Measurements from ENCODE around the gene SDR42E1. TPM values are rescaled to one million over a fixed set of nuclear protein-coding genes. Genes with fewer than 3 reads are reported as not detected.
A peak's percentile ranks its signal among the peaks of the same experiment; 100 is the strongest.

SDR42E1 gene
- total RNA-seq, 1 donor from 2014 or later, result not detected

GRCh38 chr16:82055117-82055516, 43.8 kb upstream of the SDR42E1 start:
- TF ChIP-seq, protein P1, sequence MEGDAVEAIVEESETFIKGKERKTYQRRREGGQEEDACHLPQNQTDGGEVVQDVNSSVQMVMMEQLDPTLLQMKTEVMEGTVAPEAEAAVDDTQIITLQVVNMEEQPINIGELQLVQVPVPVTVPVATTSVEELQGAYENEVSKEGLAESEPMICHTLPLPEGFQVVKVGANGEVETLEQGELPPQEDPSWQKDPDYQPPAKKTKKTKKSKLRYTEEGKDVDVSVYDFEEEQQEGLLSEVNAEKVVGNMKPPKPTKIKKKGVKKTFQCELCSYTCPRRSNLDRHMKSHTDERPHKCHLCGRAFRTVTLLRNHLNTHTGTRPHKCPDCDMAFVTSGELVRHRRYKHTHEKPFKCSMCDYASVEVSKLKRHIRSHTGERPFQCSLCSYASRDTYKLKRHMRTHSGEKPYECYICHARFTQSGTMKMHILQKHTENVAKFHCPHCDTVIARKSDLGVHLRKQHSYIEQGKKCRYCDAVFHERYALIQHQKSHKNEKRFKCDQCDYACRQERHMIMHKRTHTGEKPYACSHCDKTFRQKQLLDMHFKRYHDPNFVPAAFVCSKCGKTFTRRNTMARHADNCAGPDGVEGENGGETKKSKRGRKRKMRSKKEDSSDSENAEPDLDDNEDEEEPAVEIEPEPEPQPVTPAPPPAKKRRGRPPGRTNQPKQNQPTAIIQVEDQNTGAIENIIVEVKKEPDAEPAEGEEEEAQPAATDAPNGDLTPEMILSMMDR (conservative IDR thresholded peaks at IDR 0.05), result no peak
- DNase-seq (ENCODE audit: low read depth, low spot score), result no peak
- Mint-ChIP-seq H3K27me3 (ENCODE audit: low read depth) (no peaks in the 10 kb centered on the region), H3K36me3 (ENCODE audit: low read depth) (no peaks in the 10 kb centered on the region), H3K4me3 (no peak overlapping the region), H3K4me1 (peaks cover 5% of the 10 kb centered on the region), H3K9me3 (peaks cover 4% of the 10 kb centered on the region), H3K27ac (ENCODE audit: unreplicated experiment) (peak overlapping the region; percentile 57)

- Mint-ChIP-seq H3K4me1 (no peaks in the 10 kb centered on the region), H3K27me3 (ENCODE audit: low read depth) (no peaks in the 10 kb centered on the region), H3K9me3 (peaks cover 4% of the 10 kb centered on the region), H3K4me3 (no peak overlapping the region), H3K36me3 (ENCODE audit: low read depth) (no peaks in the 10 kb centered on the region), H3K27ac (ENCODE audit: unreplicated experiment) (no peak overlapping the region)
- DNase-seq (ENCODE audit: low read depth, low spot score), result no peak
- TF ChIP-seq, protein P1 (conservative IDR thresholded peaks at IDR 0.05), result no peak
These were observed 40.4 kb upstream of the SDR42E1 start for GRCh38 chr16:82051656-82052055.

DNA sequence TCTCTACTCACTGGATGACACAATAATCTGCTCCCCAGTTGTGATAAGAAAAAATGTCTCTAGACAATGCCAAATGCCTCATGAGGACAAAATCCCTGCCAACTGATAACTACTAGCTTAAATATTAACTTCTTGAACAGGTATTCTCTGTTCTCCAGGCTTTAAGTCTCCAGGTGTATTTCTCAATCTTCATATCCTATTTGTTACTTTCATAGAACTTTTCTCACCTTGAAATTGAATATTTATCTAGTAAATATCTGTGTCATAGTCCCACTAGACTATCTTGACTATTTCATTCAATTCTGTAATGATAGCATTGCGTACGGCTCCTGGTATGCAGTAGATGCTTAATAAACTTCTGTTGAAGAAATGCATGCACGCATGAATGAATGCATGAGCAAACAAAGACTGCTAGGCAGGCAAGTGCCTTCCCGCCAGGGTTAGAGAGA, 39.7 kb upstream of the SDR42E1 start:
- Mint-ChIP-seq H3K4me3 (no peak overlapping the region), H3K27me3 (ENCODE audit: low read depth) (no peaks in the 10 kb centered on the region)
- TF ChIP-seq, protein P1 (conservative IDR thresholded peaks at IDR 0.05), result no peak

DNA sequence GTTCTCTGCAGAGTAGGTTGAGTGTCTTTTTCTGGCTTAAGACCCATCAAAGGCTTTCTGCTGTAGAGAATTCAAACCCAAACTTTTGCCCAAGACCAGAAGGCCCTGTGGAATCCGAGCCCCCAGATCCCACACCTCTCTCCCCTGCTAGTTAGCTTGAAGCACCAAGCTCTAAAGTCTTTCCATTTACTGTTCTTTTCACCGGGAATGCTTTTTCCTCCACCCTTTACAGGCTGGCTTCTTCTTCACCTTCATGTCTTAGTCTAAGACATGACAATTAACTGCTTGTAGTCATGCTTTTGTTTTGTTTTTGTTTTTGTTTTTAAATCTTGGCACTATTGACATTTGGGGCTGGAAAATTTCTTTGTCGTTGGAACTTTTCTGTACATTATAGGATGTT, 39.2 kb upstream of the SDR42E1 start:
- H3K27ac Mint-ChIP-seq (ENCODE audit: unreplicated experiment), result no peak overlapping the region
- H3K9me3 Mint-ChIP-seq, result peaks cover 1% of the 10 kb centered on the region
- peaks cover 6% of the 10 kb centered on the region for H3K4me1 Mint-ChIP-seq
- H3K4me3 Mint-ChIP-seq, result no peak overlapping the region
- H3K27me3 Mint-ChIP-seq (ENCODE audit: low read depth), result no peaks in the 10 kb centered on the region
- no peak for DNase-seq (ENCODE audit: low read depth, low spot score)
- no peaks in the 10 kb centered on the region for H3K36me3 Mint-ChIP-seq (ENCODE audit: low read depth)
- TF ChIP-seq, protein P1 (conservative IDR thresholded peaks at IDR 0.05), result no peak

More for the DNA sequence above, 39.7 kb upstream of the SDR42E1 start:
- Mint-ChIP-seq H3K27ac (ENCODE audit: unreplicated experiment) (no peak overlapping the region), H3K36me3 (ENCODE audit: low read depth) (no peaks in the 10 kb centered on the region), H3K9me3 (peaks cover 4% of the 10 kb centered on the region), H3K4me1 (peaks cover 2% of the 10 kb centered on the region)
- DNase-seq (ENCODE audit: low read depth, low spot score), result no peak

DNA sequence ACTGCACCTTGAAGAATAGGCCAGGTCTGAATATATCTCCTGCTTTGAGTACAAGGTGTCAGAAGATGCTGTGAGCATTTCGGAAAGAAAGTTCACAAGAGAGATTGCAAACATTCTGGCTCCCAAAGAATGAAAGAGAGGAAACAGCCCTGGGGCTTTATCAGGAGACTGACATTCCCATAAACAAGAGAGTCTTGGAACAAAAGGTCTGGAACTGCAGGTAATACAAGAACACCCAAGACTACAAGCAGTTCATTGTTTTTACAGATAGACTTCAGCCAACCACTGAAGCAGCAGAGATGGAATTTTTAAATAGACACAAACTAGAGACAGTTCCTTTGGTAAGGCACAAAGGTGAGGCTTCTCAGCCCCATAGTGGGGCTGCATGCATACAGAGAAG, 38.2 kb upstream of the SDR42E1 start:
- H3K27ac Mint-ChIP-seq (ENCODE audit: unreplicated experiment), result no peak overlapping the region
- H3K27me3 Mint-ChIP-seq (ENCODE audit: low read depth), result no peaks in the 10 kb centered on the region
- DNase-seq (ENCODE audit: low read depth, low spot score), result no peak
- no peaks in the 10 kb centered on the region for H3K9me3 Mint-ChIP-seq
- TF ChIP-seq, protein P1 (conservative IDR thresholded peaks at IDR 0.05), result no peak
- peaks cover 9% of the 10 kb centered on the region for H3K4me1 Mint-ChIP-seq
- no peaks in the 10 kb centered on the region for H3K36me3 Mint-ChIP-seq (ENCODE audit: low read depth)
- H3K4me3 Mint-ChIP-seq, result no peak overlapping the region

- no peak overlapping the region for H3K27ac Mint-ChIP-seq (ENCODE audit: unreplicated experiment)
- H3K36me3 Mint-ChIP-seq (ENCODE audit: low read depth), result no peaks in the 10 kb centered on the region
- no peaks in the 10 kb centered on the region for H3K9me3 Mint-ChIP-seq
- TF ChIP-seq, protein P1 (conservative IDR thresholded peaks at IDR 0.05), result no peak
- peaks cover 17% of the 10 kb centered on the region for H3K4me1 Mint-ChIP-seq
- DNase-seq (ENCODE audit: low read depth, low spot score), result no peak
- H3K4me3 Mint-ChIP-seq, result no peak overlapping the region
- H3K27me3 Mint-ChIP-seq (ENCODE audit: low read depth), result no peaks in the 10 kb centered on the region
These were observed 36.5 kb upstream of the SDR42E1 start for GRCh38 chr16:82047787-82048186.

All from neural crest cell (in vitro differentiated cells).